ENCODE data around the gene KAZN.

The KAZN gene

GRCh38 chr1:14983277-14983676 lies 384.8 kb downstream of the KAZN start:
- no peak for TF ChIP-seq USF1 (IDR thresholded peaks at IDR 0.05)
- TF ChIP-seq RAD21 (IDR thresholded peaks at IDR 0.05; ENCODE audit: low read depth): peak; percentile 17; the same call in 1 of the 2 replicates

GRCh38 chr1:14986168-14986567 lies 387.7 kb downstream of the KAZN start:
- TF ChIP-seq RAD21 (IDR thresholded peaks at IDR 0.05; ENCODE audit: low read depth) (no peak), TCF12 (IDR thresholded peaks at IDR 0.05; ENCODE audit: low read depth) (no peak), TEAD4 (IDR thresholded peaks at IDR 0.05) (no peak), YY1 (IDR thresholded peaks at IDR 0.05; ENCODE audit: low read depth) (no peak), USF1 (IDR thresholded peaks at IDR 0.05) (no peak), REST (IDR thresholded peaks at IDR 0.05; ENCODE audit: low read depth) (no peak), ZBTB7A (IDR thresholded peaks at IDR 0.05; ENCODE audit: low read depth) (no peak), TAF1 (IDR thresholded peaks at IDR 0.05; ENCODE audit: low read depth) (no peak), FOXM1 (IDR thresholded peaks at IDR 0.05; ENCODE audit: borderline replicate concordance, low read depth) (no peak), EP300 (IDR thresholded peaks at IDR 0.05; ENCODE audit: borderline replicate concordance) (no peak)

- TF ChIP-seq CREB1 (IDR thresholded peaks at IDR 0.05; ENCODE audit: low read depth) (no peak), ZBTB7A (IDR thresholded peaks at IDR 0.05; ENCODE audit: low read depth) (no peak), TAF1 (IDR thresholded peaks at IDR 0.05; ENCODE audit: low read depth) (no peak), FOXM1 (IDR thresholded peaks at IDR 0.05; ENCODE audit: borderline replicate concordance, low read depth) (no peak)
These were observed 389.5 kb downstream of the KAZN start for GRCh38 chr1:14987829-14988603.

GRCh38 chr1:14988636-14989035 lies 390.2 kb downstream of the KAZN start:
- TF ChIP-seq RAD21 (IDR thresholded peaks at IDR 0.05; ENCODE audit: low read depth): no peak
- no peak for TF ChIP-seq ZBTB7A (IDR thresholded peaks at IDR 0.05; ENCODE audit: low read depth)
- TF ChIP-seq CREB1 (IDR thresholded peaks at IDR 0.05; ENCODE audit: low read depth): no peak
- TF ChIP-seq NFIC (IDR thresholded peaks at IDR 0.05): no peak
- TF ChIP-seq TEAD4 (IDR thresholded peaks at IDR 0.05): no peak
- no peak for TF ChIP-seq USF1 (IDR thresholded peaks at IDR 0.05)
- TF ChIP-seq TAF1 (IDR thresholded peaks at IDR 0.05; ENCODE audit: low read depth): no peak
- TF ChIP-seq TCF12 (IDR thresholded peaks at IDR 0.05; ENCODE audit: low read depth): no peak
- no peak for TF ChIP-seq REST (IDR thresholded peaks at IDR 0.05; ENCODE audit: low read depth)
- TF ChIP-seq EP300 (IDR thresholded peaks at IDR 0.05; ENCODE audit: borderline replicate concordance): no peak
- no peak for TF ChIP-seq YY1 (IDR thresholded peaks at IDR 0.05; ENCODE audit: low read depth)
- TF ChIP-seq FOXM1 (IDR thresholded peaks at IDR 0.05; ENCODE audit: borderline replicate concordance, low read depth): no peak
- TF ChIP-seq MAX (IDR thresholded peaks at IDR 0.05): no peak
- TF ChIP-seq CEBPB (IDR thresholded peaks at IDR 0.05): no peak
- no peak for TF ChIP-seq EGR1 (IDR thresholded peaks at IDR 0.05)

GRCh38 chr1:14989931-14990728 lies 391.6 kb downstream of the KAZN start:
- TF ChIP-seq TCF12 (IDR thresholded peaks at IDR 0.05; ENCODE audit: low read depth) (no peak), TEAD4 (IDR thresholded peaks at IDR 0.05) (no peak), RAD21 (IDR thresholded peaks at IDR 0.05; ENCODE audit: low read depth) (no peak), REST (IDR thresholded peaks at IDR 0.05; ENCODE audit: low read depth) (no peak), USF1 (IDR thresholded peaks at IDR 0.05) (no peak), YY1 (IDR thresholded peaks at IDR 0.05; ENCODE audit: low read depth) (no peak), ZBTB7A (IDR thresholded peaks at IDR 0.05; ENCODE audit: low read depth) (no peak), CREB1 (IDR thresholded peaks at IDR 0.05; ENCODE audit: low read depth) (no peak), CEBPB (IDR thresholded peaks at IDR 0.05) (no peak), TAF1 (IDR thresholded peaks at IDR 0.05; ENCODE audit: low read depth) (no peak), NFIC (IDR thresholded peaks at IDR 0.05) (no peak), MAX (IDR thresholded peaks at IDR 0.05) (no peak), EP300 (IDR thresholded peaks at IDR 0.05; ENCODE audit: borderline replicate concordance) (no peak), FOXM1 (IDR thresholded peaks at IDR 0.05; ENCODE audit: borderline replicate concordance, low read depth) (no peak), EGR1 (IDR thresholded peaks at IDR 0.05) (no peak)
